GM18951 (cell line): Measurements from ENCODE around the gene CYP4A22.

Source experiments
- POLR2A ChIP-seq: IDR thresholded peaks from 4 replicates; pipeline ENCODE4 v1.6.1; 2011; ENCODE audit warnings: mild to moderate bottlenecking; ENCODE audit not compliant: insufficient read length, insufficient read depth; ENCODE audit errors: extremely low read depth
- in situ Hi-C: fragments of 300-500 bp; cut with MboI; formaldehyde crosslinking; loops from one replicate; pipeline ENCODE4 v1.12.0; 2022; ENCODE audit warnings: low sequenced_read_pairs, mixed read lengths, inconsistent platforms; ENCODE audit not compliant: unreplicated experiment

The CYP4A22 gene

GRCh38 chr1:47175227-47175934 lies 38.1 kb downstream of the CYP4A22 start:
- in situ Hi-C loops, result no loop called here
- no peak for TF ChIP-seq POLR2A

- TF ChIP-seq POLR2A, result no peak
- in situ Hi-C loops, result no loop called here
Observed at GRCh38 chr1:47178020-47178419, 40.8 kb downstream of the CYP4A22 start.

DNA sequence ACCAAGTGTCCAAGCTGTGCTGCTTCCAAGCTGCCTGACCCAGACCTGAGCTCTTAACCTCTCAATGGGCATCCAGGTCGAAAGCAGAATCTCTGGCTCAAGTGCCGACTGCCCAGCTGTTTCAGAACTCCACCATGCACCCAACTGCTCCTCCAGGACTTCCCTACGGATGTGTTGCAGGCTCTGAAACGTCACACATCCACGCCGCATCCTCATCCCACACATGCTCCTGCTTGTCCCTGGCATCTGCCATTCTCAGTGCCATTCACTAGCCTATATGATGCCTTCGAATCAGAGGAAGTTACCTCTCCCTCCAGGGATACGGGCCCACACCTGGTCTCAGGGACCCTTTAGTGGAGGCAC lies 41.4 kb downstream of the CYP4A22 start:
- TF ChIP-seq POLR2A, result no peak
- in situ Hi-C loops, result no loop called here

DNA sequence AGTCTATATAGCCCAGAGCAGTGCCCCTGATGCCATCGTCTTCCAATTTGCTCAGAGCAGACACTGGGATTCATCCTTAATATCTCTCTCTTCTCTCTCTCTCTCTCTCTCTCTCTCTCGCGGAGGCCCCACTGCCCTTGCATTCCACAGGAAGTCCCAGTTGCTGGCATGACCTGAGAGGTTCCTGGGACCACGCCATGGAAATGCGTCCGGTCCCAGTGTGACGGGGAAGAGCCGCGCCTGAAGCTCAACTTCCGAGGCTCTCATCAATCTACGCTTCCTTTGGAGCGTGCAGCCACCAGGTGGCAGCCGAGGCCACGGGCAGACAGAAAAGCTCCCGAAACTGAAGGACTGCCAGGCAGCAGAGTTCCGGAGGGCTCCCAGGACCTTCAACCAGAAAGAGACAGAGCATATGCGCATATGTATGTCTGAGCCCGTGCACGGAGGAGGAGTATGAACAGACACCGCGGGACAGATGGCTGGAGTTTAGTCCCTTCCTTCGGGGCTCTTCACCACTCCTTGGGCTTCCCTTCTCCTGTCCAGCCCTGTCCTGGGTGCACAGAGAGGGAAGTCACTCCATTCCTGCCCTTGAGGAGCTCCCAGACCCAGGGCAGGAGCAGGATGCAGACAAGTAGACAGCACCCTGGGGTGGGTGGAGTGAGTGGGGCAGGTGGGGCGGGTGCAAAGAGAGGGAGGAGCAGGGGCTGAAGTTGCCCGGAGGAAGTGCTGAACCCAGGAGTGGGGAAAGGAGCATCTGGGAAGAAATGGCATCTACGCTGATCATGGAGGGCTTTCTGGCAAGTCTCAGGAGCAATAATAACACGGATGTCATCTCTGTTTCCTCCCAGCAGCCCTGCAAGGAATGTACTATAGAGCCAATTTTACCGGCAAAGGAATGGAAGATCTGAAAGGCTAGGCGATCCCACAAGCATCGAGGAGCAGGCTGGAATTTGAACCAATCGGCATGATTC lies 42.1 kb downstream of the CYP4A22 start:
- in situ Hi-C loops, result no loop called here
- TF ChIP-seq POLR2A, result peak; percentile 10

DNA sequence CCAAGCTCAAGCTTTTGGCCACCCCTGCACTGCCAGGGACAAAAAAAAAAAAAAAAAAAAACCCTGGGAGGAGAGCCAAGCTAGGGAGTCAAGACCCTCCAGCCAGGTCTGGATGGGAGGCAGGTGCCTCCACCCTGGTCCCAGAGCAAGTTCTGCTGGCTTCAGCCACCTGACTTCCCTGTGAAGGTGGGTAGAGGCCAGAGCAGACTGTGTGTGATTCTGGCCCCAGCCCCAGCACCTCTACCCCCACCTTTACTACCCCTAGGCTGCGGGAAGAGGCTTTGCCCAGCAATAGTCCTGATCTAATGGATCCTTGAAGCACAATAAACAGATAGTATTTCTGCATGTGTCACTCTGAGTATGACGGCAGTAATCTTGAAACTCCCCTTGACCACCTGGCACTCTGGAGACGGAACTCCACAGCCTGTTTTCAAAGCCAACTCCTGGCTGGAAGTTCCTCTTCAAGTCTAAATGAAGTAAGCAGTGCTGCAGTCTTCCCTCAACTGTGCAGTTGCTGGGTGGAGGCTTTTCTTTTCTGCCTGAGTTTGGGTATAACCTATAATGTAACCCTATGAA lies 42.8 kb downstream of the CYP4A22 start:
- TF ChIP-seq POLR2A, result no peak
- in situ Hi-C loops, result no loop called here

DNA sequence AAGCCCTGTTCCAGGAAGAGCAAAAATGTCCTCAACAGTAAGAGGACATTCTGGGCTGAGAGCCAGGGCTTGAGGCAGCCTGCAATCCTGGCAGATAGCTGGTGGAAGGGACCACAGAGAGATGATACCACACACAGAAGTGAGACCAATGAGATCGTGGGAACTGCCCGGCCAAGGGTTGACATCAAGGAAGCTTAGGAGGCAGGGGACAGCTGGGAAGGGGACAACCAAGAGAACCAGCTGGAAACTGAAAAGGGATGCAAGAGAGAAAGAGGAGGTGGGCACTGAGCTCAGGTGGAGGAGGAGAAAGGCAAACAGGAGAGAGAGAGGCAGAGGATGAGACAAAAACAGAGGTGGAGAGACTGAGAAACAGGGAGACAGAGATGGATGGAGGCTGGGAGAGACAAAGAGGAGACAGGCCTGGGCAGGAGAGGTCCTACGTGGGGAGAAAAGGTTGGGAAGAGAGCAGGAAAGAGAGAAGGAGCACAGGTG lies 43.4 kb downstream of the CYP4A22 start:
- TF ChIP-seq POLR2A, result no peak
- in situ Hi-C loops, result no loop called here

GRCh38 chr1:47181095-47181954 lies 44.1 kb downstream of the CYP4A22 start:
- in situ Hi-C loops, result no loop called here
- TF ChIP-seq POLR2A, result no peak

DNA sequence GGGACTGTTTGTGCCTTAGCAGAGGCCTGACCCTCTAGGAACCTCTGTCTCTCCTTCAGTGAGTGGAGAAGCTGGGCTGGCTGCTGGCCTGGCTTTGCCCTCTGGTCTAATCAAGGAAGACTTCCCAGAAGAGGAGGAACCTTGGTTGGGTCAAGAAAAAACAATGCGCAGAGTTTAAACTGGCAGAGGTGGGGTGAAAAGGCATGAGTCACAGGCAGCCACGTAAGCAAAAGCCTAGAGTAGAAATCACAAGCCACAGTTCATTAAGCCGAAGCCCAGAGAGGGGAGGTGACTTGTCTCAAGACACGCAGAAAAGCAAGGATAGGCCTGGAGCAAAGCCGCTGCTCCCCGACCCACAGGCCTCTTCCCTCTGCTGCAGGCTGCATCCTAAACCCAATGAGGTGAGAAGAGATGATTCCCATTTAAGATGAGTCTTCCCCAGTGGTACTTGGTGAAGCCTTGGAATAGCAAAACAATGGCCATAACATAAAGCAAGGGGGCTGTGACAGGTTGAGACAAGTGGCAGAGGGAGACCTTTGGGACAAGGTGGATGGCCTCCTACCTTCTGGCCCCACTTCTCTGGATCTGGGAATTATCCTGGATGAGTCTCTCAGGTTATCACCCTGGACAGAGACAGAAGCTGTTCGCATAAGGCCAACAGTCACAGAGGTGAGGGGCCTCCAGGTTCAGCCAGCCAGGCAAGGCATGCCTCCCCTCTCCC lies 44.9 kb downstream of the CYP4A22 start:
- in situ Hi-C loops, result no loop called here

DNA sequence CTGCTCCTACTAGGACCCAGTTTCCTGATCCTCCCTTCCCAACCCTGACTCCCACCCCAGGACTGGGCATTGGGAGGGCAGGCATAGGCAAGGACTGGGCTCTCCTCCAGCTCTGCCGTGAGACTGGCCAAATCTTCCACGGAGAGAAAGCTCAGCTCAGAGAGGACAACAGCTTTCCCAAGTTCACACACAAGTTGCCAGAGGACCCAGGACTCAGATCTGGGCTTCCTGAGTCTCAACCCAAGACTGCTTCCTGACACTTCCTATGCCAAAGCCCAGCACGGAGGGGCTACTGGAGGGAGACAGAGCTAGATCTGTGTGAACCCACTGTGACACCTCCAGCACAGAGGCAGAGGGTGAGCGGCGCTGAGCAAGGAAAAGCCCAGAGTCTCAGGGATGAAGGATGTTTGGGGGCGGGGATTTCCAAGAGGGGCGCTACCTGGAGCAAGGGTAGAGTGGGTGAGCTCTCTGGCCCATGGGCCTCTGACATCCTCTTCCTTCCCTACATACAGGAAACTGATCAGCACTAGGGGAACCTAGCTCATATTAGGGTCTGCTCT lies 45.5 kb downstream of the CYP4A22 start:
- TF ChIP-seq POLR2A, result no peak
- in situ Hi-C loops, result no loop called here

More for the DNA sequence above, 44.9 kb downstream of the CYP4A22 start:
- no peak for TF ChIP-seq POLR2A

GRCh38 chr1:47183308-47184089 lies 46.3 kb downstream of the CYP4A22 start:
- in situ Hi-C loops, result no loop called here
- no peak for TF ChIP-seq POLR2A
